Measurements from ENCODE around the gene RHOBTB1. TPM values are rescaled to one million over a fixed set of nuclear protein-coding genes. Genes with fewer than 3 reads are reported as not detected.

Gene RHOBTB1
- total and polyA plus RNA-seq, 2 experiments from 2014 or later: 4.6 to 13.2 TPM

DNA sequence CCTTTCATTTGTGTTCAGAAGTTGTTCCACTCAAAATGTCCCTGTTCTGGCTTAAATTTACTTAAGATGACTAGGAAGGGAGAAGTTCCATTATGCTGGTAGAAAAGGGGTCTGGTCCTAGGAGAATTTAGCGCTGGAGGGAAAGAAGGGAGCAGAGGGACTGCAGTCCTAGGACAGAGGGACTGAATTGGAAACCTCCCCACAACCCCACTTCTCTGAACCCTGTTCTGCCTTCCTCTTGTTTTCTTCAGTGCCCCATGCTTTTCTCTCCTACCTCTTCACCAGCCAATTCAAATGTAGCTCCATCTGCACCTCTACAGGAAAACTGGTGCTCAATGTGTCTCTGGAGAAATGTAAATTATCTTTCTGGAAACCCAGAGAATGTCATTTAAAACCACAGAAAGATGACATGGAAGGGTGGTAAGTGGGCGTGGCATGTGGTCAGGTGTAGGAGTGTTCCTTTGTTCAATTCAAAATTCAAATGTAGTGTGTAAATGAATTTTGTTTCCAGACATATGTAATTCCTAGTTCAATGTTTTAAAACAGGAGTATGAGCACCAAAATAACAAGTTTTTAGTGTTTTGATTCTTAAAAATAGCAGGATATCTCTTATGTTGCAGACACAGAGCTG is 24.0 kb upstream of the RHOBTB1 start (continued):
- TF ChIP-seq, protein P1, sequence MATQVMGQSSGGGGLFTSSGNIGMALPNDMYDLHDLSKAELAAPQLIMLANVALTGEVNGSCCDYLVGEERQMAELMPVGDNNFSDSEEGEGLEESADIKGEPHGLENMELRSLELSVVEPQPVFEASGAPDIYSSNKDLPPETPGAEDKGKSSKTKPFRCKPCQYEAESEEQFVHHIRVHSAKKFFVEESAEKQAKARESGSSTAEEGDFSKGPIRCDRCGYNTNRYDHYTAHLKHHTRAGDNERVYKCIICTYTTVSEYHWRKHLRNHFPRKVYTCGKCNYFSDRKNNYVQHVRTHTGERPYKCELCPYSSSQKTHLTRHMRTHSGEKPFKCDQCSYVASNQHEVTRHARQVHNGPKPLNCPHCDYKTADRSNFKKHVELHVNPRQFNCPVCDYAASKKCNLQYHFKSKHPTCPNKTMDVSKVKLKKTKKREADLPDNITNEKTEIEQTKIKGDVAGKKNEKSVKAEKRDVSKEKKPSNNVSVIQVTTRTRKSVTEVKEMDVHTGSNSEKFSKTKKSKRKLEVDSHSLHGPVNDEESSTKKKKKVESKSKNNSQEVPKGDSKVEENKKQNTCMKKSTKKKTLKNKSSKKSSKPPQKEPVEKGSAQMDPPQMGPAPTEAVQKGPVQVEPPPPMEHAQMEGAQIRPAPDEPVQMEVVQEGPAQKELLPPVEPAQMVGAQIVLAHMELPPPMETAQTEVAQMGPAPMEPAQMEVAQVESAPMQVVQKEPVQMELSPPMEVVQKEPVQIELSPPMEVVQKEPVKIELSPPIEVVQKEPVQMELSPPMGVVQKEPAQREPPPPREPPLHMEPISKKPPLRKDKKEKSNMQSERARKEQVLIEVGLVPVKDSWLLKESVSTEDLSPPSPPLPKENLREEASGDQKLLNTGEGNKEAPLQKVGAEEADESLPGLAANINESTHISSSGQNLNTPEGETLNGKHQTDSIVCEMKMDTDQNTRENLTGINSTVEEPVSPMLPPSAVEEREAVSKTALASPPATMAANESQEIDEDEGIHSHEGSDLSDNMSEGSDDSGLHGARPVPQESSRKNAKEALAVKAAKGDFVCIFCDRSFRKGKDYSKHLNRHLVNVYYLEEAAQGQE (IDR thresholded peaks at IDR 0.05; ENCODE audit: unreplicated experiment): no peak
- TF ChIP-seq NANOG (IDR thresholded peaks at IDR 0.05; ENCODE audit: borderline replicate concordance): no peak
- no peak for TF ChIP-seq ZNF114 (CRISPR knock-in tag; IDR thresholded peaks at IDR 0.05)
- no peak for TF ChIP-seq EZH2phosphoT487 (IDR thresholded peaks at IDR 0.05; ENCODE audit: unreplicated experiment)
- no peak for TF ChIP-seq ETS1 (IDR thresholded peaks at IDR 0.05)
- TF ChIP-seq STAT1 (IDR thresholded peaks at IDR 0.05; ENCODE audit: unreplicated experiment): no peak

DNA sequence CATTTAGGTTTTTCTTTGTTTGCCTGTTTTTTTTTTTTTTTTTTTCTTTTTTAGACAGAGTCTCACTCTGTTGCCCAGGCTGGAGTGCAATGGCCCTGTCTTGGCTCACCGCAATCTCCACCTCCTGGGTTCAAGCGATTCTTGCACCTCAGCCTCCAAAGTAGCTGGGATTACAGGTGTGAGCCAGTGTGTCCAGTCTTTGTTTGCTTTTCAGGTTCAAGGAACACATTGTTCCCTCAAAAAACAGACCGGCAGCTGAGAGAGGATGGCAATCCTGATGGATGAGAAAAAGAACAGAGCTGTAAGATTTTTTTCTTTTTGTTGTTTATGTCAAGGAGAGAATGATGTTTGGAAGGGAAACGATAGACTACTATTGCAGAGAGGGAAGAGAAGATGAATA is 23.3 kb upstream of the RHOBTB1 start:
- 0 out of 2 replicates have a peak overlapping the region, but pooled peaks have one; percentile 23 for H2AFZ ChIP-seq
- no peaks in the 10 kb centered on the region for H3K36me3 ChIP-seq (ENCODE audit: insufficient read depth)
- no peaks in the 10 kb centered on the region for H4K20me1 ChIP-seq (replicated peaks; ENCODE audit: insufficient read depth)
- ATAC-seq (no peak), DNase-seq (ENCODE audit: low spot score) (no peak)
- no peaks in the 10 kb centered on the region for H3K9me3 Mint-ChIP-seq
- no peaks in the 10 kb centered on the region for H3K79me2 ChIP-seq (replicated peaks; ENCODE audit: insufficient read depth)
- H3F3A ChIP-seq (replicated peaks; ENCODE audit: low read depth): no peaks in the 10 kb centered on the region
- H3K27ac ChIP-seq (ENCODE audit: low read depth): no peak overlapping the region
- H3K4me3 ChIP-seq: no peak overlapping the region
- H3K36me3 Mint-ChIP-seq (ENCODE audit: low read depth): no peaks in the 10 kb centered on the region
- H3K27ac Mint-ChIP-seq: no peak overlapping the region
- no peak overlapping the region for H3K4me2 ChIP-seq
- no peak overlapping the region for H3K4me3 Mint-ChIP-seq
- no peaks in the 10 kb centered on the region for H3K27me3 ChIP-seq (ENCODE audit: insufficient read depth)
- H3K27me3 Mint-ChIP-seq (ENCODE audit: insufficient read depth, low read depth, poor library complexity): no peaks in the 10 kb centered on the region
- H3K4me1 Mint-ChIP-seq: peaks cover 26% of the 10 kb centered on the region
- H3K4me1 ChIP-seq (ENCODE audit: insufficient read depth): peaks cover 15% of the 10 kb centered on the region
- H3K9me2 ChIP-seq (ENCODE audit: insufficient read depth): no peaks in the 10 kb centered on the region
- TF ChIP-seq CTCF (conservative IDR thresholded peaks at IDR 0.05; ENCODE audit: low read depth in 2 of 2) (no peak), POLR2AphosphoS5 (IDR thresholded peaks at IDR 0.05; ENCODE audit: low read depth) (no peak), ZNF331 (CRISPR knock-in tag; IDR thresholded peaks at IDR 0.05; ENCODE audit: low read depth) (no peak), JUNB (IDR thresholded peaks at IDR 0.05; ENCODE audit: unreplicated experiment) (no peak), ETS1 (IDR thresholded peaks at IDR 0.05) (no peak), ZNF114 (CRISPR knock-in tag; IDR thresholded peaks at IDR 0.05) (no peak), CREB1 (CRISPR knock-in tag; IDR thresholded peaks at IDR 0.05; ENCODE audit: low read depth) (no peak)

Data from GM23338 (cell line).